GM15510 (cell line): ENCODE results near the gene CPZ.

ENCODE experiments used
- POLR2A ChIP-seq: IDR thresholded peaks from 3 replicates; pipeline ENCODE4 v1.6.1; 2011; ENCODE audit warnings: borderline replicate concordance; ENCODE audit not compliant: insufficient read length; ENCODE audit errors: extremely low read depth

Gene CPZ

GRCh38 chr4:8647094-8647570 lies 54.6 kb downstream of the CPZ start:
- TF ChIP-seq POLR2A = no peak

- TF ChIP-seq POLR2A = no peak
Observed at GRCh38 chr4:8647626-8648025, 55.1 kb downstream of the CPZ start.

GRCh38 chr4:8648296-8648695 lies 55.7 kb downstream of the CPZ start:
- TF ChIP-seq POLR2A = no peak

GRCh38 chr4:8648816-8649630 lies 56.5 kb downstream of the CPZ start:
- TF ChIP-seq POLR2A = no peak

GRCh38 chr4:8649631-8650361 lies 57.2 kb downstream of the CPZ start:
- TF ChIP-seq POLR2A = no peak

- no peak for TF ChIP-seq POLR2A
Observed at GRCh38 chr4:8651661-8652180, 59.2 kb downstream of the CPZ start.

- no peak for TF ChIP-seq POLR2A
Observed at GRCh38 chr4:8652181-8653078, 59.9 kb downstream of the CPZ start.

- no peak for TF ChIP-seq POLR2A
Observed at GRCh38 chr4:8653326-8654000, 60.9 kb downstream of the CPZ start.

- no peak for TF ChIP-seq POLR2A
Observed at GRCh38 chr4:8655411-8656184, 63.0 kb downstream of the CPZ start.

GRCh38 chr4:8656185-8656517 lies 63.6 kb downstream of the CPZ start:
- TF ChIP-seq POLR2A = no peak

- TF ChIP-seq POLR2A = no peak
Observed at GRCh38 chr4:8656711-8657380, 64.3 kb downstream of the CPZ start.

- no peak for TF ChIP-seq POLR2A
Observed at GRCh38 chr4:8657381-8658088, 65.0 kb downstream of the CPZ start.

- TF ChIP-seq POLR2A = no peak
Observed at GRCh38 chr4:8662776-8663175, 70.2 kb downstream of the CPZ start.
